CD4-positive, alpha-beta T cell treated with Interleukin-15 for 4 hours (primary cell): ENCODE measurements around the gene KIR2DL3.
"Not testable (repeated sequence)": the region's sequence is repeated elsewhere in the genome, so short reads cannot be mapped to it uniquely, and the experiment has no call there.

Experiments
- DNase-seq: peaks from one replicate; pipeline ENCODE4 v3.0.0-alpha.2; 2020; ENCODE audit warnings: low spot score

Gene KIR2DL3

DNA sequence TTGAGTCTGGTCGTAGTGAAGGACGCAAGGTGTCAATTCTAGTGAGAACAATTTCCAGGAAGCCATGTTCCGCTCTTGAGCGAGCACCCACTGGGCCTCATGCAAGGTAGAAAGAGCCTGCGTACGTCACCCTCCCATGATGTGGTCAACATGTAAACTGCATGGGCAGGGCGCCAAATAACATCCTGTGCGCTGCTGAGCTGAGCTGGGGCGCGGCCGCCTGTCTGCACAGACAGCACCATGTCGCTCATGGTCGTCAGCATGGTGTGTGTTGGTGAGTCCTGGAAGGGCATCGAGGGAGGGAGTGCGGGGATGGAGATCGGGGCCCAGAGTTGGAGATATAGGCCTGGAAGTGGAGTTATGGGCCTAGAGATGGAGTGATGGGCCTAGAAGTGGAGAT is at the start of gene KIR2DL3:
KIR2DL3 (plus strand) TSS at position 208 of the 400 bp plus-strand sequence; CDS start at position 241, 33 bp downstream.
- not testable (repeated sequence) for DNase-seq

DNA sequence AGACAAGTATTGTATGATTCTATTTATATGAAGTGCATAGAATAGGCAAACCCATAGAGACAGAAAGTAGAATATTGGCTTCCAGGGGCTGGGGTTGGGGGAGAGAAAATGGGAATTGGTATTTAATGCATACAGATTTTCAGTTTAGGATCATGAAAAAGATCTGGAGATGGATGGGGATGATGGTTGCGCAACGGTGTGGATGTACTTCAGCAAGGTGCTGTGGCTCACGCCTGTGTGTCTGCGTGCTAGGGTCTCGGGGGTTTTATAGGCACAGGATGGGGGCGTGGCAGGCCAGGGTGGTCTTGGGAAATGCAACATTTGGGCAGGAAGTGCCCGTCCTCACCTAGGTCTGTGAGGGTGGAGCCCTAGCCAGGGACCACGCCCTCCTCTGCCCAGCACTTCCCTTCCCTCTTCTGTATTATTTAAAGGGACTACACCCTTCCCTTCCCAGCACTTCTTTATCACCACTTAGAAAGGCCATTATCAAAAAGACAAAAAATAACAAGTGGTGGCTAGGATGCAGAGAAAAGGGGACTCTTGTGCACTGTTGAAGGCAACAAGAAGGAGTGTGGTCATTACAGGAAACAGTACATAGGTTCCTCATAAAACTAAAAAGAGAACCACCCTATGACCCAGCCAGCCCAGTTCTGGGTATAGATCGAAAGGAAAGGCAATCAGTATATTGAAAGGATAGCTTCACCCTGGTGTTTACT is 46.6 kb upstream of the KIR2DL3 start:
- no peak for DNase-seq

DNA sequence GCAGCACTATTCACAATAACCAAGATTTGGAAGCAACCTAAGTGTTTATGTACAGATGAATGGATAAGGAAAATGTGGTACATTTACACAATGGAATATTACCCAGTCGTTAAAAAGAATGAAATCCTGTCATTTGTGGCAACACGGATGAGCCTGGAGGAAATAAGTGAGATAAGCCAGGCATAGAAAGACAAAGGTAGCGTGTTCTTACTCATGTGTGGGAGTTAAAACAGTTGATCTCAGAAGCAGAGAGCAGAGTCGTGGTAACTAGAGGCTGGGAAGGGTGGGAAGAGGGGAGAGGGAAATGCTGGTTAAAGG is 46.1 kb upstream of the KIR2DL3 start:
- DNase-seq, result no peak

DNA sequence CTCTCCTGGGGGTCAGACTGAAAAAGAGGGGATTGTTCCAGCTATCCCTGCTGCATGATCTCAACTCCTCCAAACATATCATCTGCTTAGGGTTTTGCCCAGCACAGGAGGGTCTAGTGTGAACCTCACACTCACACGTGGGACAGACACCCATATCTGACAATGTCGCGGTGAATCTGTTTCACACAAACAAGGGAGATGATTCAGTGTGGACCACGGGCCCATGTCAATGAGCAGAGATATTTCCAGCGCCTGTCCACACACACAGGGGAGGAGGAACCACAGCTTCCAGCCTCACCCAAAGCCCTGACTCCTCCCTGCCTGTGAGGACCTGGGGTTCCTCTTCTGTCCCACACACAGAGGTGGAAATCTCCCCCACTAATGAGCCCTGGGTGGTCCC is 43.7 kb upstream of the KIR2DL3 start:
- DNase-seq, result no peak

DNA sequence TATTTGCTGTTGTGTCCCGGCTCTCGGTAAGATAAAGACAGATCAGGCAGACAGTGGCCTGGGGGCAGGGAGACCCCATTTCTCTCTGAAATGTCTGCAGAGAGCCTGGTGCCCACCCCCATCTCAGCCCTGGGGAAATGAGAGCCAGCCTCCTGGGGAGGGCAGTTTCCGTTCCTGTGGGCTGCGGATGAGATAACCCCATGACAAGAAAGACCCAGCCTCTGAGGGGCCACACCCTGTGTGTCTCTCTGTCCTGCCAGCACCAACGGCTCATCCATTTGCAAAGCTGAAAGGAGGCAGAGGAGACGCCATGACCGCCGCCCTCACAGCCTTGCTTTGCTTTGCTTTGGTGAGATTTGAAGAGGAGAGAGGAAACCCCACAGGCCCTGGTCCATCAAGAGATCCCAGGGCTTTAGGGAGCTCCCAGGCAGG is 42.2 kb upstream of the KIR2DL3 start:
- no peak for DNase-seq

DNA sequence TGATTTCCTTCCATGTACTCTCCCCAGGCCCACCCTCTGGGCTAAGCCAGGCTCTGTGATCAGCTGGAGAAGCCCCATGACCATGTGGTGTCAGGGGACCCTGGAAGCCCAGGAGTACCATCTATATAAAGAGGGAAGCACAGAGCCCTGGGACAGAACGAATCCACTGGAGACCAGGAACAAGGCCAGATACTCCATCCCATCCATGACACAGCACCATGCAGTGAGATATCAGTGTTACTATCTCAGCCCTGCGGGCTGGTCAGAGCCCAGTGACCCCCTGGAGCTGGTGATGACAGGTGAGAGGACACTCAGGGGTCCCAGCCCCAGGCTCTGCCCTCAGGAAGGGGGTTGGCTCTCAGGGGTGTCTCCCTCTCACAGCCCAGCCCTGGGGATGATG is 41.5 kb upstream of the KIR2DL3 start:
- no peak for DNase-seq

DNA sequence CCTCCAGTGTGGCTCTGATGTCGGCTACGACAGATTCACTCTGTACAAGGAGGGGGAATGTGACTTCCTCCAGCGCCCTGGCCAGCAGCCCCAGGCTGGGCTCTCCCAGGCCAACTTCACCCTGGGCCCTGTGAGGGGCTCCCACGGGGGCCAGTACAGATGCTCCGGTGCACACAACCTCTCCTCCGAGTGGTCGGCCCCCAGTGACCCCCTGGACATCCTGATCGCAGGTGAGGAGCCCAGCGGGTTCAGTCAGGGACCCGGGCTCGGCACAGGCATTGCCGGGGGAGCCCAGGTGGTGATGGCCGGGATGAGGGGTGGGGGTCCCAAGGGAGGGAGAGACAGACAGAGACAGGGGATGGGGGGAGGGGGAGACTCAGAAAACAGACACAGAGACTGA is 40.6 kb upstream of the KIR2DL3 start:
- DNase-seq, result not testable (repeated sequence)

DNA sequence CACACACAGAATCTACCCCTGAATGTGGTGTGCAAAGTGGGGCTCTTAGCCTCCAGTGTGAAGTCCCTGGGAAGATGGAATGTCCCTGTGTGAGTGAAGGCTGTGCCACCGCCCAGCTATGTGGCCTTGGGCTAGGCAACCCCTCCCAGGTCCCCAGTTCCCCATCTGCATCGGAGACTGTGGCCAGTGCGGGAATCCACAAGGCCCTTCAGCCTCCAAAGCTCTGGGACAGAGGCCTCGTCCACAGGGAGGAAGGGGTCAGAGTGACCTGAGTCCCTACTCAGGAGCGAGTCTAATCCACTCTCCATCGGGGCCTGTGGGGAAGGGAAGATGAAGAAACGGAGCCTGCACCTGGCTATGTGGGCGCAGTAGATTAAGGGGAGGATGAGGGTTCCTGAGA is 33.4 kb upstream of the KIR2DL3 start:
- DNase-seq, result no peak

DNA sequence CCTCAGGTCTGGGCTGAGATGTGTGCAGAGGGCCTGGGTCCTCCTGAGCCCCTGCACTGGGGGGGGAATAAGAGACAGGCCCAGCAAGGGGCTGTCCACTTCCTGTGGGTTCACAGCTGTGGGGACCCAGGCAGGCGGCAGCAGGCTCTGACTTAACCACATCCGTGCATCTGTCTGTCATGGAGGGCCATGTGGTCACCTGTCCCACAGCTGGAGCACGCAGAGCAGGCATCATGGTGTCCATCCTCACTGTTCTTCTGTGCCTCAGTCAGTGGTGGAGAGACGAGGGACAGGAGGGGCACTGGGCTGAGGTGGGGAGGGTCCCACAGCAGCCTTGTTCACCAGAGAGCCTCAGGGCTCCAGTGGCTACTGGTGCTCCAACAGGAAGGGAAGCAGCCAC is 30.4 kb upstream of the KIR2DL3 start:
- no peak for DNase-seq

DNA sequence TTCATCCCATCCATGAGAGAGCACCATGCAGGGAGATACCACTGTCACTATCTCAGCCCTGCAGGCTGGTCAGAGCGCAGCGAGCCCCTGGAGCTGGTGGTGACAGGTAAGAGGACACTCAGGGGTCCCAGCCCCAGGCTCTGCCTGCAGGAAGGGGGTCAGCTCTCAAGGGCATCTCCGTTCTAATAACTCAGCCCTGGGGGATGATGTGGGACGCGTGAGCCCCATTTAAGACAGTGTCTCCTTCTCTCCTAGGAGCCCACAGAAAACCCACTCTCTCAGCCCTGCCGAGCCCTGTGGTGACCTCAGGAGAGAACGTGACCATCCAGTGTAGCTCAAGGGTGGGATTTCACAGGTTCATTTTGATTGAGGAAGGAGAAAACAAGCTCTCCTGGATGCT is 29.5 kb upstream of the KIR2DL3 start:
- DNase-seq, result no peak

DNA sequence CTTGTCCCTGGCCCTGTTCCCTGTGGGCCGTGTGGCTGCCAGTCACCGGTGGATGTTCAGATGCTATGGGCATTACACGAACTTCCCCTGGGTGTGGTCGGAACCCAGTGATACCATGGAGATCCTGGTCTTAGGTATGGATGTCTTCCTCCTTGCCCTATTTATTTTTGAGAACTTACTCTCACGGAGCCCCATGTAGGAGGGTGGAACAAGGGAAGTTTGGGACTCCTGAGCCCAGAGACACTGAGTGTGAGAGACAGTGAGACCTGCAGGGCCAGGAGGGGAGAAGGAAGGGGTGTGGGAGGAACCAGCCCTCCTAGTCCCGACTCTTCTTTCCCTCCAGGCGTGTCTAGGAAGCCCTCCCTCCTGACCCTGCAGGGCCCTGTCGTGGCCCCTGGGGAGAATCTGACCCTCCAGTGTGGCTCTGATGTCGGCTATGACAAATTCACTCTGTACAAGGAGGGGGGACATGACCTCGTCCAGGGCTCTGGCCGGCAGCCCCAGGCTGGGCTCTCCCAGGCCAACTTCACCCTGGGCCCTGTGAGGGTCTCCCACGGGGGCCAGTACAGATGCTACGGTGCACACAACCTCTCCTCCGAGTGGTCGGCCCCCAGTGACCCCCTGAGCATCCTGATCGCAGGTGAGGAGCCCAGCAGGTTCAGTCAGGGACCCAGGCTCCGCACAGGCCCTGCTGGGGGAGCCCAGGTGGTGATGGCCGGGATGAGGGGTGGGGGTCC is 28.9 kb upstream of the KIR2DL3 start:
- no peak for DNase-seq

DNA sequence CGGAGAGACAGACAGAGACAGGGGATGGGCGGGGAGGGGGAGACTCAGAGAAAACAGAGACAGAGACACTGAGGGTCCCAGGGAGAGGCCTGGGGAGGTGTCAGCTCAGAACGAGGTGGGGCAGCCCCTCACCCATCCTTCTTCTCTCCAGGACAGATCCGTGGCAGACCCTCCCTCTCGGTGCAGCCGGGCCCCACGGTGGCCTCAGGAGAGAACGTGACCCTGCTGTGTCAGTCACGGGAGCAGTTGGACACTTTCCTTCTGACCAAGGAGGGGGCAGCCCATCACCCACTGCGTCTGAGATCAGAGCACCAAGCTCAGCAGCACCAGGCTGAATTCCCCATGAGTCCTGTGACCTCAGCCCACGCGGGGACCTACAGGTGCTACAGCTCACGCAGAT is 28.4 kb upstream of the KIR2DL3 start:
- not testable (repeated sequence) for DNase-seq

DNA sequence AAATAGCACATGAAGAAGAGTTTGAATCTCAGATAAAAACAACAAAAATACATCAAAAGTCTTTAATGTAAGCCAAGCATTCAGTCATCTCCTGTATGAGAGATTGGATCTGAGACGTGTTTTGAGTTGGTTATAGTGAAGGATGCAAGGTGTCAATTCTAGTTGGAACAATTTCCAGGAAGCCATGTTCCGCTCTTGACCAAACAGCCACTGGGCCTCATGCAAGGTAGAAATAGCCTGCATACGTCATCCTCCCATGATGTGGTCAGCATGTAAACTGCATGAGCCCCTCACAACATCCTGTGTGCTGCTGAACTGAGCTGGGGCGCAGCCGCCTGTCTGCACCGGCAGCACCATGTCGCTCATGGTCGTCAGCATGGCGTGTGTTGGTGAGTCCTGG is 14.2 kb upstream of the KIR2DL3 start, which contains the start of gene KIR3DL3:
KIR3DL3 (plus strand) TSS at position 301 of the 400 bp plus-strand sequence; CDS start at position 356, 55 bp downstream.
- DNase-seq, result no peak

DNA sequence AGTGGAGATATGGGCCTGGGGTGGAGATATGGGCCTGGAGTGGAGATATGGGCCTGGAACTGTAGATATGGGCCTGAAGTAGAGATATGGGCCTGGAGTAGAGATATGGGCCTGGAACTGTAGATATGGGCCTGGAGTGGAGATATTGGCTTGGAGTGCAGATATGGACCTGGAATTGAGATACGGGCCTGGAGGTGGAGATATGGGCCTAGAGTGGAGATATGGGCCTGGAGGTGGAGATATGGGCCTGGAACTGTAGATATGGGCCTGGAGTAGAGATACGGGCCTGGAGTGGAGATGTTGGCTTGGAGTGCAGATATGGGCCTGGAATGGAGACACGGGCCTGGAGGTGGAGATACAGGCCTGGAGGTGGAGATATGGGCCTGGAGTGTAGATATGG is 13.7 kb upstream of the KIR2DL3 start:
- DNase-seq, result no peak

DNA sequence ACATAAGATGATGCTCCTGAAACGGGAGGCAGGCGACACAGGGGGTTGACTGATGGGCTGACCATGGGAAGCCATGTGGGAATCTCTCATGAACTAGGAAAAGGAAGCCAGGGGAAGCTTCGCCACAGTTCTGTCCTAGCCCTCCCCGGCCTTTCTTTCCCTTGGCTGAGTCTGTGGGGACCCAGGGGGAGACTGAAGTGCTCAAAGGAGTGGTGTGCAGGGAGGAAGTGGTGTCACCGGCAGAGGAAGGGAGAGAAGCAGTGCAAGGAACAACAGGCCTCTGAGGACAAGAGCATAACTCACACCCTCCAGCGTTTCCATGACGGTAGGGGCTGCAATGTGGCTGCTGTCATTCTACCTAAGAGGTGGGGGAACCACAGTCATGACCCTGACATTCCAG is 13.0 kb upstream of the KIR2DL3 start:
- DNase-seq, result no peak

DNA sequence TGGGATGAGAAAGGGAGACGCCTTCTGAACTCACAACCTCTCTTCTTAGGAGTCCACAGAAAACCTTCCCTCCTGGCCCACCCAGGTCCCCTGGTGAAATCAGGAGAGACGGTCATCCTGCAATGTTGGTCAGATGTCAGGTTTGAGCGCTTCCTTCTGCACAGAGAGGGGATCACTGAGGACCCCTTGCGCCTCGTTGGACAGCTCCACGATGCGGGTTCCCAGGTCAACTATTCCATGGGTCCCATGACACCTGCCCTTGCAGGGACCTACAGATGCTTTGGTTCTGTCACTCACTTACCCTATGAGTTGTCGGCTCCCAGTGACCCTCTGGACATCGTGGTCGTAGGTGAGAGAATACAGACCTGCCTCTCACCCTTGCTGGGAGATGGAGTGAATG is 10.8 kb upstream of the KIR2DL3 start:
- DNase-seq, result no peak

DNA sequence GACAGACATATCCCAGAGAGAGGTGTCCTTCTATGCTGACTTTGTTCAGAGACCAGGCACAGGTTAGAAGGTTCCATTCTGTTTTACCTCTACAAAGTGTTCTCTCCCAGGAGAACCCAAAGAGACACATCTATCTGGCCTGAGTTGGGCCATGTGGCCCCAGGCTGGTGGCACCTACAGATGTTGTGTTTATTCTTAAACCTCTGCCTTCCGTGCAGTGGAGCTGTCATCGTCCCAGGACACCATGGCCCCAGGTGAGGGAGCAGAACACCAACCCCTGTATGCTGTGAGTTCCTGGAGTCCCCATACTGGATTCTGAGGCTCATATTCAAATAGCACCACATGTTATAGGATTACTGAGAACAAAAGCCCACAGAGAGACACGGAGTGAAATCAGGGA is 10.1 kb upstream of the KIR2DL3 start:
- DNase-seq, result no peak

DNA sequence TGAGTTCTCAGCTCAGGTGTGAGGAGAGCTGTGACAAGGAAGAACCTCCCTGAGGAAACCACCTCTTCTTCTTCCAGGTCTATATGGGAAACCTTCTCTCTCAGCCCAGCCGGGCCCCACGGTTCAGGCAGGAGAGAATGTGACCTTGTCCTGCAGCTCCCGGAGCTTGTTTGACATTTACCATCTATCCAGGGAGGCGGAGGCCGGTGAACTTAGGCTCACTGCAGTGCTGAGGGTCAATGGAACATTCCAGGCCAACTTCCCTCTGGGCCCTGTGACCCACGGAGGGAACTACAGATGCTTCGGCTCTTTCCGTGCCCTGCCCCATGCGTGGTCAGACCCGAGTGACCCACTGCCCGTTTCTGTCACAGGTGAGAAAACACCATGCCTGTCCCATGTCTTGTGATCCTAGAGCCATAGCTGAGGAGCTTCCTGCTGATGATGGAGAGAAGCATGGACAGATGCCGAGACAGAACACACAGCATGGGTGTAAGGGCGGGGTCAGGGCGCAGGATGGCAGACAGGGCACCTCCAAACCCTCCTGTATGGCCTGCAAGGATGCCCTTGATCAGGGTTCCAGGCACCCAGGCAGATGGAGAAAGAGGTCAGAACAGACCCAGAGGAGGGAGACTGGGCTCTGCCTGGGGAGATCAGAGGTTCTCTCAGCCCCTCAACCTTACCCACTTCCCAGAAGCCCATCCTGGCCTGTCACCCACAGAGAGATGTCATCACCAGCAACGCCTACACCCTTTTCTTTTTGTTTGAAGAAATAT is 8.7 kb upstream of the KIR2DL3 start:
- no peak for DNase-seq

DNA sequence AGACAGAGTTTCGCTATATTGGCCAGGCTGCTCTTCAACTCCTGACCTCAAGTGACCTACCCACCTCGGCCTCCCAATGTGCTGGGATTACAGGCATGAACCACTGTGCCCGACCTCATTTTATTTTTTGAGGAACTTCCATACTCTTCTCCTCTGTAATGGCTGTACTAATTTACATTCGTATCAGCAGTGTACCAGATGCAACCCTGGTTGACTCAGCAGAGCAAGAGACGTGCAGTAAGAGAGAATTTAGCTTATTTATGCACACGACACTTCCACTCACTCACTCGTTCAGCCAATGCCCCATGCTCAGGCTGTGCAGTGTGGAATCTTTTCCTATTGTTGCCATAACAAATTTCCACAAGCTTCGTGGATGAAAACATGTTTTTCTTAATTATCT is 7.1 kb upstream of the KIR2DL3 start:
- DNase-seq, result no peak

DNA sequence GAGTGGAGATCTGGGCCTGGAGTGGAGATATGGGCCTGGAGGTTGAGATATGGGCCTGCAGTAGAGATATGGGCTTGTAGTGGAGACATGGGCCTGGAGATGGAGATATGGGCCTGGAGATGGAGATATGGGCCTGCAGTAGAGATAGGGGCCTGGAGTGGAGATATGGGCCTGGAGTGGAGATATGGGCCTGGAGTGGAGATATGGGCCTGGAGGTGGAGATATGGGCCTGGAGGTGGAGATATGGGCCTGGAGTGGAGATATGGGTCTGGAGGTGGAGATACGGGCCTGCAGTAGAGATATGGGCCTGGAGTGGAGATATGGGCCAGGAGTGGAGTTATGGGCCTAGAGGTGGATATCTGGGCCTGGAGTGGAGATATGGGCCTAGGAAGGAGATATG is 402 bp downstream of the KIR2DL3 start:
- DNase-seq, result no peak

DNA sequence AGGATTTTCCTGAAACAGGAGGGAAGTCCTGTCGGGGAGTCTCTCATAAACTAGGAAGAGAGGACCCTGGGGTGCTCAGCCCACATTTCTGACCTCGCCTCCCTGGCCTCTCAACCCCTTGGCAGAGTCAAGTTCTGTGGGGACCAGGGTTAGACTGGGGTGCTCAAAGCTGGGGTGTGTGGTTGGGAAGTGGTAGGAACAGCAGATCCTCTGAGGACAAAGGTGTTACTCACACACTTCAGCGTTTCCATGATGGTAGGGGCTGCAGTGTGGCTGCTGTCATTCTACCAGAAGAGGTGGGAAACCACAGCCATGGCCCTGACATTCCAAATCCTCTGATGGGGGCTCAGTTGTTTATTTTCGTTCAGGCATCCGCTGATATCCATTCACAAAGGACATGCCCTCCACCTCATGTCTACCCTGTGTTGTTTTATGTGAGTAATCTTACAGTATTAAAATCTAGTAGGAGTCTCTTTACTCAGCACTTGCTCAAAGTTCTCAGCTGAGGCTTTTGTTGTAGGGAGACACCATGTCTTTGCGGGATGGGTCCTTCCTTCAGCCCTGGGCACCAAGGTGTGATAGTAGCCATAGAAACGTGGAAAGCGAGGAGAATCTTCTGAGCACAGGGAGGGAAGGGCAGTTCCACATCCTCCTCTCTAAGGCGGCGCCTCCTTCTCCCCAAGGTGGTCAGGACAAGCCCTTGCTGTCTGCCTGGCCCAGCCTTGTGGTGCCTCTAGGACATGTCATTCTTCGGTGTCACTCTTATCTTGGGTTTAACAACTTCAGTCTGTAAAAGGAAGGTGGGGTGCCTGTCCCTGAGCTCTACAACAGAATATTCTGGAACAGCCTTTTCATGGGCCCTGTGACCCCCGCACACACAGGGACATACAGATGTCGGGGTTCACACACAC is 1.5 kb downstream of the KIR2DL3 start:
- no peak for DNase-seq

DNA sequence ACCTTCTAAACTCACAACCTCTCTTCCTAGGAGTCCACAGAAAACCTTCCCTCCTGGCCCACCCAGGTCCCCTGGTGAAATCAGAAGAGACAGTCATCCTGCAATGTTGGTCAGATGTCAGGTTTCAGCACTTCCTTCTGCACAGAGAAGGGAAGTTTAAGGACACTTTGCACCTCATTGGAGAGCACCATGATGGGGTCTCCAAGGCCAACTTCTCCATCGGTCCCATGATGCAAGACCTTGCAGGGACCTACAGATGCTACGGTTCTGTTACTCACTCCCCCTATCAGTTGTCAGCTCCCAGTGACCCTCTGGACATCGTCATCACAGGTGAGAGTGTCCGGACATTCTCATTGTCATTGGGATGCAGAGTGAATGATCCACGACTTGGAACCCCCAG is 3.6 kb downstream of the KIR2DL3 start:
- DNase-seq, result not testable (repeated sequence)
